Measurements from ENCODE around the gene TGFBR3. TPM values are rescaled to one million over a fixed set of nuclear protein-coding genes. Genes with fewer than 3 reads are reported as not detected.

TGFBR3 gene
- total and polyA plus RNA-seq, 9 of the 15 experiments (the other 6 are each of a cell fraction or from before 2014, with no cell fraction given): 3.6 to 32.4 (median 15.6) TPM

GRCh38 chr1:91732291-91733107, 153.5 kb downstream of the TGFBR3 start (continued):
- TF ChIP-seq GATAD2A (IDR thresholded peaks at IDR 0.05) (no peak; the same call in 1 of the 2 replicates), SLC30A9 (CRISPR knock-in tag; IDR thresholded peaks at IDR 0.05) (no peak), ZNF444 (CRISPR knock-in tag; IDR thresholded peaks at IDR 0.05) (no peak), ATF1 (CRISPR knock-in tag; IDR thresholded peaks at IDR 0.05) (no peak), ATF1 (tag; IDR thresholded peaks at IDR 0.05) (peak; percentile 82), ZNF134 (CRISPR knock-in tag; conservative IDR thresholded peaks at IDR 0.05) (no peak), SP1 (CRISPR knock-in tag; IDR thresholded peaks at IDR 0.05) (peak; percentile 64; the same call in 1 of the 2 replicates), ZNF354B (CRISPR knock-in tag; IDR thresholded peaks at IDR 0.05) (no peak), NFE2L1 (tag; IDR thresholded peaks at IDR 0.05; ENCODE audit: borderline replicate concordance, low read depth) (no peak), NR4A1 (CRISPR knock-in tag; IDR thresholded peaks at IDR 0.05) (no peak), NR4A1 (tag; IDR thresholded peaks at IDR 0.05) (peak; percentile 76; the same call in 1 of the 2 replicates), ZC3H4 (CRISPR knock-in tag; IDR thresholded peaks at IDR 0.05; ENCODE audit: borderline replicate concordance) (no peak), TEAD1 (CRISPR knock-in tag; IDR thresholded peaks at IDR 0.05) (no peak), FOSL1 (tag; conservative IDR thresholded peaks at IDR 0.05) (peak; percentile 99), HDAC1 (IDR thresholded peaks at IDR 0.05) (peak in 1 of 2 experiments; percentile 86; a peak in 2 of 4 replicates), ARHGAP35 (IDR thresholded peaks at IDR 0.05; ENCODE audit: partially characterized antibody) (no peak), ZNF75A (CRISPR knock-in tag; IDR thresholded peaks at IDR 0.05) (no peak), RAD51 (IDR thresholded peaks at IDR 0.05; ENCODE audit: borderline replicate concordance, low read depth) (no peak; the same call in 1 of the 2 replicates), MCM2 (IDR thresholded peaks at IDR 0.05; ENCODE audit: low read depth) (no peak), NR2C1 (IDR thresholded peaks at IDR 0.05) (0 out of 2 replicates have a peak, but pooled peaks have one; percentile 27), NR2C1 (tag; IDR thresholded peaks at IDR 0.05) (peak; percentile 44), PRMT5 (CRISPR knock-in tag; IDR thresholded peaks at IDR 0.05) (no peak), KDM2B (CRISPR knock-in tag; IDR thresholded peaks at IDR 0.05) (no peak), ERF (CRISPR knock-in tag; IDR thresholded peaks at IDR 0.05) (no peak), PCBP1 (IDR thresholded peaks at IDR 0.05; ENCODE audit: low read depth, low read length, poor library complexity, severe bottlenecking) (no peak)
- TF ChIP-seq, protein P1, sequence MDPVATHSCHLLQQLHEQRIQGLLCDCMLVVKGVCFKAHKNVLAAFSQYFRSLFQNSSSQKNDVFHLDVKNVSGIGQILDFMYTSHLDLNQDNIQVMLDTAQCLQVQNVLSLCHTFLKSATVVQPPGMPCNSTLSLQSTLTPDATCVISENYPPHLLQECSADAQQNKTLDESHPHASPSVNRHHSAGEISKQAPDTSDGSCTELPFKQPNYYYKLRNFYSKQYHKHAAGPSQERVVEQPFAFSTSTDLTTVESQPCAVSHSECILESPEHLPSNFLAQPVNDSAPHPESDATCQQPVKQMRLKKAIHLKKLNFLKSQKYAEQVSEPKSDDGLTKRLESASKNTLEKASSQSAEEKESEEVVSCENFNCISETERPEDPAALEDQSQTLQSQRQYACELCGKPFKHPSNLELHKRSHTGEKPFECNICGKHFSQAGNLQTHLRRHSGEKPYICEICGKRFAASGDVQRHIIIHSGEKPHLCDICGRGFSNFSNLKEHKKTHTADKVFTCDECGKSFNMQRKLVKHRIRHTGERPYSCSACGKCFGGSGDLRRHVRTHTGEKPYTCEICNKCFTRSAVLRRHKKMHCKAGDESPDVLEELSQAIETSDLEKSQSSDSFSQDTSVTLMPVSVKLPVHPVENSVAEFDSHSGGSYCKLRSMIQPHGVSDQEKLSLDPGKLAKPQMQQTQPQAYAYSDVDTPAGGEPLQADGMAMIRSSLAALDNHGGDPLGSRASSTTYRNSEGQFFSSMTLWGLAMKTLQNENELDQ (CRISPR knock-in tag; IDR thresholded peaks at IDR 0.05; ENCODE audit: borderline replicate concordance): no peak
